GM19395 (cell line): Measurements from ENCODE around the gene GALNTL6.
A peak's percentile ranks its signal among the peaks of the same experiment; 100 is the strongest.
"Not testable (repeated sequence)": the region's sequence is repeated elsewhere in the genome, so short reads cannot be mapped to it uniquely, and the experiment has no call there.

Source experiments
- ATAC-seq: cut with Tn5 transposase; IDR thresholded peaks from one replicate; pipeline ENCODE4 v1.9.1; 2021; ENCODE audit warnings: mild to moderate bottlenecking, moderate library complexity; ENCODE audit not compliant: unreplicated experiment

Gene GALNTL6

DNA sequence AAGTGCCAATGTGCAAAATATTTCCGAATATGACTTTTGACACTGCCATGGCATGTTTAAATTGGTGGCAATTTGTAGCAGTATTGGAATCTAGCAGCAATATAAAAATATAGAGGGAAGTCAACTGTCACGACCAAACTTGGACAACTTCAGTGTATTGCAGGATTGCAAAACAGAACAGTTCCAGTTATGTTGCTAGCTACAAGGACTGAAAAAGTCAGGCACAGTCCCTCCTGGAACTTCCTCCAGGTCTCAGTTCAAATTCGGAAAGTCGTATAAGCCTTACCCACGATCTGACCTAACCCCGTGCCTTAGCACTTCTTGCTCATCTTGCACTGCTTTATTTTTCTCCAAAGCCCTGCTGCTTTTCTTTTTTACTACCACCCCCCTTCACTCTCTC is 965.4 kb downstream of the GALNTL6 start:
- ATAC-seq: no peak

DNA sequence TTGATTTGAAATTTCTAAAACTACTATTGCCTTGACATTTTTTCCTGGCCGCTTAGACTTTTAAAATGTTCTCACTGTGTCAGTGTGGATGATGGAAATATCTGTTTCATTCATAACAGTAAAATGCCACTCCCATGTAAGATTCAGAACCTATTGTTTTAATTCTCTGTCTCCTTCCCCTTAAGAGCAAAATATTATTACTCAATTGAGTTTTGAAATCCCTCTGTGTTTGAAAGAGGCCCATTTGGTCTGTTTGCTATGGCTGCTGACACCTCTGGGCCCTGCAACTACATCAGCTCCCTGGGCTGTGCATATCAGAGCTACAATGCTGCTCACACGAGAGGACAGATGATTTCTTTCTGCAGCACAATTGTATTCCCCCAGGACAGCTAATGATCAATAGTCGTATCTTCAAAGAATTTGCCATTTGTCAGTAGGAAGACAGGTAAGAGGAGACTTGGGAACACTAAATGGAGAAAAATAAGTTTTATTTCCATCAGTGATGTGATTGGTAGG is 967.4 kb downstream of the GALNTL6 start:
- no peak for ATAC-seq

DNA sequence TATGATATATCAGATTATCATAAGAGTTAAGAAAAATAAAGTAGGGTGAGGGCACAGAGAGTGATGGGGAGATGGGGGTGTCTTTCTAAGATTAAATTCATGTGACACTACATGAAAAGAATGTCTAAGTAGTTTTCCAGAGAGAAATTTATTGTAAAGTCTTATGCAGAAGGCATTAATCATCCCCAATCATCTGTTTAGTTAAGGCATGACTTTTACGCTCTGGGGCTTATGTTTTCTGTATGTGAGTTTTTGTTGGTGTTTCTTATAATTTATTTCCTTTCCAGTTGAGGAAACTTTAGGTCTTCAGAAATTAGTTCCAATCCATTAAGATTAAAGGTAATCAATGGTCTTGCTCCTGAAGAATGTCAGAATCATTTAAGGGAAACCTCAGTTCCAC is 972.4 kb downstream of the GALNTL6 start:
- no peak for ATAC-seq

DNA sequence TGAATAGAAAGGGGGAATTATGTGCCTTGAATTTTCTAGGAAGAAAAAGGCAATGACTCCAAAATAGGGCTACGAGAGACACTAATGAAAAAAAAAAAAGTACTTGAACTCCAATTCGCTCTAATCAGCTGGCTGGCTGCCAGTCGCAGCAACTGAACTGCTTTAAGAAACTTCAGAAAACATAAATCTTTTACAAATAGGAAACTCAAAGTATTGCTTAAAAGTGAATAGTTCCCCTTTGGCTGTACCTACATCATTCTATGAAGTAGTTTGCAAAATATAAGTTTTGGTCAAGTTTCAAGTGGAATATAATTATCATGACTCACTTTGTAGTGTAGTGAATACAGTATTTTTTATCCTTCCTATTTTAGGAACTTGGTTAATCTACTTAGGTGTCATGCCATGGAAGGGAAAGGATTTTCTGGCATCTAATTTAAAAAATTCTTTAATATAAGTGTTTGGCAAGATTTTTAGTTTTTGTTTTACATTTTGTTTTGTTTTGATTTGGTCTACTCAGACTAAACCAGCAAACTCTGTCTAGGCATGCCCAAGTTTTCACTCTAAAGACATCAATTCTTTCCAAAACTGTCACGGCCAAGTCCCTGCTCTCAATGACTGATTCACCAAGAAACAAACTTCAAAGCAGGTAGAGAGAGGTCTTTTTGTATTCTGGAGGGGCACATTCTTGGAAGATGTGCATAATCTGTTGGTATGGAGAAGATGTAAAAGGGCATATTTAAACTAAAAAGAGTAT is 973.0 kb downstream of the GALNTL6 start:
- no peak for ATAC-seq

DNA sequence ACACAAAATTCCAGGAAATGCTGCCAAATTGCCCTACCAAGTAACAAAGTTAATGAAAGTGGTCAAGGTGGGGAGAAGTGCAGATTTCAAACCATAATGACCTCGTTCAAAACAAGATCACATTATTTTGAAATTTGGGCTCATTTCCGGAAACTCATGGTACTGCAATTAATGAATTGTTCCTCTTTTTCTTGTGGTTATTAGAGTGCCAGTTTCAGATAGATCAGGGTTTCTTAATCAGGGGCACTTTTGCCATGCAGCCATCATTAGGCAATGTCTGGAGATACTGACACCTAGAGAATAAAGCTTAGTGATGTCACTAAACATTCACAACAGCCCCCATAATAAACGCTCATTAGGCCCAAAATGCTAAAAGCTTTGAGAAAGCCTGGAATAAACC is 973.9 kb downstream of the GALNTL6 start:
- ATAC-seq: peak; percentile 48

DNA sequence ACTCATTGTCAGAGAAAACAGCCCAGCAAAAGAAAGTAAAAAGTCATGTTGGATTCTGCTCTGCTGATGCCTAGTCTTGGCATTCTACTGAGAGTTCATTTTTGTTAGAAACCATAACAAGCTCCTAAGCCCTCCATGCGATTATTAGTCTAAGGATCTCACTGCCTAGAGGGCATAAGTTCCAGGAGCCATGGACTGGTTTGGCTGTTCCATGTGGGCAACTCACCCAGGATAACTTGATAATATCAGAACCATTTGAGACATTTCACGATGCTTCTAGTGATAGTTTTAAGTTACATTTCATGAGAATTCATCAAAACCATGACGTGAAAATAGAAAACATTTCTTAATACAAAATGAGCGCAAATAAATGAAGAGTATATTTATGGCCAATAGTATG is 978.6 kb downstream of the GALNTL6 start:
- no peak for ATAC-seq

DNA sequence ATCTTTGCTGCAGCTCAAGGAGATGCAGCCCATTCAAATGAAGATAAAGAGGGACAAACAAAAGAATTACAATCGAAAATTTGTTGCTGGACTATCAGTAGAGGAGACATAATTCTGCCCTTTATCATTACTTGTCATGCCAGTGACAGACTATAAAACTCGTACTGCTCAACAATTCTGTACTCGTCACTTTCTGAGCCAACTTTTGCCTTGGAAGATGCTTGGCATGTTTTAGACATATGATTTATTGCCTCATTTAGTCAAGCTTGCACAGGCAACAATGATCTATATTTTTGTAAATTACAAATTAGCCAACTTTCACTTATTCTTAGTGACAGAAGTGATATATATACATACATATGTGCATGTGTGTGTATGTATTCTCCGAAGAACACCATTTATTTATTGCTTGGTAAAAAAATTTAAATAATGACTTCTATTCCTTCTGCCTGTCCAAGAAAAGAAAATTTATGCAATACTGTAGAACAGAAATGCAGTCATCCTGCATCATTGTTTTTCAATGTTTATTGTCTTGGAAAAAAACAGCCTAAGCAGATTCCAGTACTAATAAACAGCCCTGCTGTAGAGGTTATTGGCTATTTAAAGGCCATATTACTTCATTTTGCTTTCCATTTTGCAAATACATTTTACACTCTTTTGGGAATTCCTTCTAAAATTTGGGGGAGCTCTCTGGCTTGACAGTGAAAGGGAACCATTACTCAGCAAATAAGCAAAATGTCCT is 980.5 kb downstream of the GALNTL6 start:
- no peak for ATAC-seq

DNA sequence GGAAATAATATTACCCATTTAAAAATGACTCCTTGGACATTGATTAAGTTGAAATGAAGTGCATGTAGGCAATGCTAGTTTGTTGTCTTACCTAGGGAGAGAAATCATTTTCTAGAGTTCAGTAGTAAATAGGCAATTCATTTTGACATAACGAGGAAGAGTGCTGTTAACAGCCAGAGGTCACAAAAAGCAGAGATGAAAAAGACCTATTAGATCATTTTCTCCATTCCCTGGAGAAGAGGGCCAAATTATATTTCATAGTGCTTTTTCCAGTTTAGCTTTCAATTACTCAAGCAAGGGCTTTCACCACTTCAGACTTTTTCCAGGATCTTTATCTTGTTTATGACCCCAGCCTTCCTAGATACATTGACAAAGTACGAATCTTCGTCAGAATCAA is 981.1 kb downstream of the GALNTL6 start:
- ATAC-seq: no peak

DNA sequence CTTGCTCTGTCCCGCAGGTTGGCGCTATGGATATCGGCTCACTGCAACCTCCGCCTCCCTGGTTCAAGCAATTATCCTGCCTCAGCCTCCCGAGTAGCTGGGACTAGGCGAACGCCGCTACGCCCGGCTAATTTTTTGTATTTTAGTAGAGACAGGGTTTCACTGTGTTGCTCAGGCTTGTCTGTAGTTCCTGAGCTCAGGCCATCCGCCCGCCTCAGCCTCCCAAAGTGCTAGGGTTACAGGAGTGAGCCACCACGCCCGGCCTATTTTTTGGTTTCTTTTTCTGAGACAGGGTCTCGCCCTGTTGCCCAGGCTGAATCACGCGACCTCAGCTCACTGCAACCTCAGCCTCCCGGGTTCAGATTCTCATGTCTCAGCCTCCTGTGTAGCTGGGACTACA is 984.1 kb downstream of the GALNTL6 start:
- not testable (repeated sequence) for ATAC-seq

DNA sequence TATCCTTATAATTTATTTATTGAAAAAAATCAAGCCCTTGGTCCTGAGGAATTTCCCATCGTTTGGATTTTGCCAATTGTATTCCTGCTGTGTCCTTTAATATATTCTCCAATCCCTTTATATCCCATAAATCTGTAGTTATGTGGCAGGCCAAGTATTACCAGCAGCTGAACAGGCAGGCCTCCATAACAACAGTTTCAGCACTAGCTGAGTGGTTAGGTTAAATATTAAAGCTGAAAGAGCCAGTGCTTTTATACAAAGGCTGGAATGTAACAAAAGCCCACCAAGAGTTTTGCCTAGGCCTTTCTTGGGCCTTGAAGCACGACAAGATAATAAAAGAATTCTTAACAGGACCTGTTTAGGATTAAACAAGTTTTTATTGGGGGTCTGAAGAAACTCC is 988.8 kb downstream of the GALNTL6 start:
- no peak for ATAC-seq

DNA sequence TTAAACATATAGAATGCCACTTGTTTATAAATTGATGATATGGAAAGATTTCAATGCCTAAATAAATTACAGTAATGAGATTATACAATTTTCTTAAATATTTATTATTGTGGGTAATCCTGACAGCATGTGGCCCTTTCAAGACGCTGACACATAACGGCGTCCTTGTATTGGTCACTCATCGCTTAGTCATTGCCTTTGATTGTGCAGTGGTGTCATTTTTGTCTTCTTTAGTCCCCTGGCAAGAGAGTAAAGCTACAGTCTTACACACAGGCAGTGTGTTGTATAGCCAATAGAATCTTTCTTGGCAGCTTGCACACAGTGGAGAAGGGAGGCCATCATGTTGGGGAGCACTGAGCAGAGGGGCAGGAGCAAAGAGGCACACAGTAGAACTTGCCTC is 993.6 kb downstream of the GALNTL6 start:
- no peak for ATAC-seq

DNA sequence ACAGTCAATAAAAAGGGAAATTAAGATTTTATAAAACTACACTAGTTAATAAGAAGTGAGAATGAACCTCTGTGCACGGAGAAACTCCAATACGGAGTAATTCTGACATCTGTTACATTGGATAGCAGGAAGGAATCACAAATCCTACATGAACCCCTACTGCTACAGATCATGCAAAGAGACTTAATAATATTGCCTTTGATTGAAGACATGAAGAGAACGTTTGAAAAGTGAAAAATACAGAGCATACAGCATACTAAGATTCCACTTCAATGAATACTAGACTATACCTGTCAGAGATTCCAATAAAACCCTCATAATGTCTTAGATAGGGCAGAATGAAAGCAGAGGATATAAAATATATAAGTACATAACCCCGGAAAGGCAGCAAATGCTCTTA is 995.0 kb downstream of the GALNTL6 start:
- no peak for ATAC-seq

DNA sequence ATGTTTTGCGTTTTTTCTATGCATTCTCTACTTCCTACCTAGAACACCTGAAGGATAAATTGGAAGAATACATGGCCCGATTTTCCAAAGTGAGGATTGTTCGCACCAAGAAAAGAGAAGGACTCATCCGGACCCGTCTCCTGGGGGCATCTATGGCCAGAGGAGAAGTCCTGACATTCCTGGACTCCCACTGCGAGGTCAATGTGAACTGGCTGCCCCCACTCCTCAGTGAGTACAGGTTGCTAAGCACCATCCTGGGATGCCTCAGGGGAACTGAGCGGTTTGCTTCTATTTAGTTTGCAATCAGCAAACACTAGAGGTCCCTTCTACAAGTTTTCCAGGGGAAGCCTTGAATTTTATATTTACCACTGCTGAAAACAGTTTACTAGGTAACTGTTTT is 996.1 kb downstream of the GALNTL6 start:
- ATAC-seq: no peak

DNA sequence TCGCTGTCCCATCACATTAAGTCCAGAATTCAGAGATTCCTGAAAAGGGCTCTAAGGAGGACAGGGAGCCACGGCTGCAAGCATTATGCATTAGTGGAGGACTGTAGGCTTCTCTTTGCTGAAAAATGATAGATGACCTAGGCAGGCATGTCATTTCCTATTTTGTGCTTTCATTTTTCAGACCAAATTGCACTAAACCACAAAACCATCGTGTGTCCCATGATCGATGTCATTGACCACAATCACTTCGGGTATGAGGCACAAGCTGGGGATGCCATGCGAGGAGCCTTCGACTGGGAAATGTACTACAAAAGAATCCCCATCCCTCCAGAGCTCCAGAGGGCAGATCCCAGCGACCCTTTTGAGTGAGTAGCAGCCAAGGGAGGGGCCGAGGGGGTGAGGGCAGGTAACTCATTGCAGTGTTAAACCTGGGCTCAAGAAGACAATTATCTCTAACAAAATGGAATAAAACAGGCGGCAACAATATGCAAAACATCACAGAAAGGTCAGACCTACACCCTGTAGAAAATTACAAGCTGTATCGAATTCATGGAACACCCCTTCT is 1000.2 kb downstream of the GALNTL6 start:
- ATAC-seq: peak; percentile 83

DNA sequence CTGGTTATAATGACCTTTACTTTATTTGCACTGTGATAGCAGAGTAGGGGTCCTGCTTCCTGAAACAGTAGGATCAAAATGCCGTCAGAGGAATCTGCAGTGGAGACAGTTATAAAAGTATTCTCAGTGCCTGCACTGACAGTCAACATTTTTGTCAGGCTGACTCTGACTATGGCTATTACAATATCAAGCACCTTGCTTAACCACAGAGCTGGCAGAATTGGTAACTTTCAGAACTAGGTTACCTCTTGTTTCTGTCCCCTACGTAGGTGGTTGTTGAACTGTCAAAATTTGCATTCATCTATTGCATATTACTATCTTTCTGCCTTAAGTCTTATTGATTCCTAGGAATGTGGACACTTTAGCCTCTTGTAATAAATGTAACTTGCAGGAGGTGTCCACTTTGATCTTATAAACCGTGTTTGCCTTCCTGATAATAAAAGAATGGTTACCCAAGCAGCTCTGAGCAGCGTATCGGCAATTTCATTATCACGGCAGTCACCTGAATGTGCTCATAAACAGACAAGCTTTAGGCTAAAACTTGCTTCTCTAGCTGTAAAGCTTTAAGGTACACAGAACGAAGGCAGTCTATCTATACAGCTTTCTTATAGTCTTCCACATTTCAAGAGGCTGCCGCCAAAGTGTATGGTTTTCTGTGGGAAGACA is 1002.4 kb downstream of the GALNTL6 start:
- no peak for ATAC-seq

DNA sequence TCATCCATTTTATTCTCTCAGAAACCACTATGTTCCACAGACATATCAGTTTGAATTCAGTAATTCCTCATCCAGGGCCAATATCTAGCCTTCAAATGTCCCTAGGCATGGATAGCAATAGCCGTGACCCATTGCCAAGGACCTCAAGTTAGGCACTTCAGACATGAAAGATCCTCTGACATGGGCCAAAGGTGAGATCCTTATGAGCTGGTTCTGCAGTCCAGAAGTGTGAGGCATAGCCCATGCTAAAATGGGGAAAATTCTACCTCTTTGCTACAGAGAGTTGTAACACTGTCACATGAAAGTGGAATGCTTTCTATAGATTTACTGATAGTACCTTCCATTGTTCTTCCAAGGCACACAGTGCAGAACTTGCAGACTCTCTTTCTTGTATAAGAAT is 1005.7 kb downstream of the GALNTL6 start:
- no peak for ATAC-seq

DNA sequence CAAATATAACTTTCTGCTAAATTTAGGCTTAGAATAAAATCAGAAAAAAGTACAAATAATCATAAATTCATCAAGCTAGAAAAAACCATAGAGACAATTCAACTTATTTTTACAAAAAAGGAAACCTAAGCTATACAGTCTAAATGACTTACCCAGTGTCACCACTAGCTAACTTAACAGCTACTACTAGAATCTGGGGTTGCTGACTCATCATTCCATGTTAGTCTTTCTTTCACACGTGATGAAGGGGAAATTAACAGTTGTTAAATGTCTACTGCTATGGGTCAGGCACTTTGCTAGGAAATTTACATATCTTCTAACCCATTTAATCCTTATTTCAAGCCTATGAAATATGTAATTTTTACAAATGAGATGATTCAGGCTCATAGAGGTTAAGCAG is 1006.1 kb downstream of the GALNTL6 start:
- no peak for ATAC-seq

DNA sequence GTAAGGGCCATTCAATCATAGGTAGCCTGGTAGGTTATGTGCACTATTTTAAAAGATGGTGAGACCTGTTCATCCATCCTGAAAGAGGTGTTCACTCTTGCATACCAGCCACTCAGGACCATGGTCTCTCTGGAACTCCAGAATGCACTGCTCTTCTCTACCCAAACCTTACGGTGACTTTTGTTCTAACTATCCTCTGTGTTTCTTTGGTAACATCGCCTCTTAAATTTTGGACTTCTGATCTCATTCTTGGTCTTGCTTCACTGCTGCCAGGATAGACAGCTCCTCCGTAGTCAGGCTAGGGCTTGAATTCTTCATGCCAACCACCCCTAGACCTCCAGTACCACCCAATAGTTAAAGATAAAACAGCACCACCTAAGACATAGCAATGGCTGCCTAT is 1009.1 kb downstream of the GALNTL6 start:
- no peak for ATAC-seq

DNA sequence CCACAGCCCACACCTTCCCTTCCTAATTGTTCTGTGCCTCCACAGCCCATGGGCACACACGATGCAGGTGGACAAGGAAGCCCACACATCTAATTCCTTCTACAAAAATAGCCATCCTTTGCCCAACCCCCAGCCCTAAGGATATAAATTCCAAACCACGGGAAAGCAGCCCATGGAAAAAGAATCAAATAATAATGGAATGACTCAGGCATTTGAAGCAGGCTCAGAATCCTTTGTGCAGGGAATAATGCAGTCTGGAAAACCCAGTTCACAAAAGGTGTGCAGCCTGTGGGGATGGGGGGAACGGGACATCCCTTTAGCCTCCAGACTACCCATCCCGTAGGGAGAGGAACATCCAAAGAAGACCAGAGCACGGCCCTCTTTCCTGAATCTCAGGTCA is 1013.1 kb downstream of the GALNTL6 start:
- no peak for ATAC-seq

DNA sequence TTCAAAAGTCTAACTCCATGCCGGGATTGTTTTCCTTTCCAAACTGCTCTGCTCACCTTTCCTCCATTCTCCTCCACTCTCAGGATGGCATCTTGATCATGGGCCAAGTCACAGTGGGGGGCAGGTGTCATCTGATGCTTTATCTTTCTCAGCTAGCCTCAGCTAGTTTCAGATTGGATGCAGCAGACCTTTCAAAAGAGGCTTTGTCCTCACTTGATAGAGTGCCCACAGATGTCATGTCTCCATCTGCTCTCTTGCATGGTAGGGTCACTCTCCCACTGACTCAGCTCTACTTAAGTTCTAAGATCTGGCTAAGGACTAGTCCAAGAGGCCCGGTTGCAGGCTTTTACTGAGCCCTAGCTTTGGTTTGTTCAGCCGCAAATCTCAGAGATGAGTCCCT is 1013.7 kb downstream of the GALNTL6 start:
- ATAC-seq: no peak

DNA sequence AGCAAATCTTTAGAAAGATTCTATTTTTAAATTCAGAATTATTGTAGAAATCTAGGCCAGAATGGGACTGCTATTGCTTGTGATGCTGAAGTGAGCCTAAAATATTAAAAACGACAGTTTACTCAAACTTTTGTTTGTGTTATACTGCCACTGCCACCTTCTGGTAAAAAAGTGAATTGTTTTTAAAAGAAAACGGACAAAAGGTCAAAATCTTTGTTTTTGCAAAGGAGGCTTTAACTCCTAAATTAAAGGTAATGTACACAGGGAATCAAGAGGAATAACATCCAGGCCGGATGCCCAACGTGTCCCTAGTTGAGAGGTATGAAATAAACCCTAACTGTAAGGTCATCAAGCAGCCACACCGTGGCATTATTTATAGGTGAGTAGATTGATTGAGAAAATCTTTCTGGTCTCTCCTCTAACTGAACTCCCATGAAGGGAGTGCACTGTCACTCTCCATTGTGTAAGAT is 1017.1 kb downstream of the GALNTL6 start:
- no peak for ATAC-seq
